Left lung (tissue), 10 donors: Measurements from ENCODE around the gene GFOD2. TPM values are rescaled to one million over a fixed set of nuclear protein-coding genes. Genes with fewer than 3 reads are reported as not detected.

ENCODE experiments used
- ATAC-seq: fragments of 200-7000 bp; cut with Tn5 transposase; one replicate; pipeline ENCODE4 v1.9.1; 2020; ENCODE audit warnings: moderate library complexity
- DNase-seq, 4 donors: peaks; one replicate each; pipeline ENCODE4 v3.0.0-alpha.2; 2013 to 2020
- H3K27ac ChIP-seq, 2 donors: fragments of 200-600 bp; sonication (generic) in 1 of 2; one replicate each; pipeline versions ENCODE4 v1.5.0 to v1.8.0; 2020 to 2021
- H3K27me3 ChIP-seq, 2 donors: fragments of 200-600 bp; sonication (generic) in 1 of 2; one replicate each; pipeline versions ENCODE4 v1.5.0 to v1.8.0; 2020 to 2021
- H3K36me3 ChIP-seq, 2 donors: fragments of 200-600 bp; sonication (generic) in 1 of 2; one replicate each; pipeline versions ENCODE4 v1.5.0 to v1.8.0; 2020 to 2021
- H3K4me1 ChIP-seq, 2 donors: fragments of 200-600 bp; one replicate each; pipeline ENCODE4 v1.8.0; 2021
- H3K4me3 ChIP-seq, 2 donors: fragments of 200-600 bp; sonication (generic) in 1 of 2; one replicate each; pipeline versions ENCODE4 v1.5.0 to v1.8.0; 2020 to 2021; ENCODE audit warnings: mild to moderate bottlenecking in 1 of 2
- H3K9me3 ChIP-seq, 2 donors: fragments of 200-600 bp; sonication (generic) in 1 of 2; one replicate each; pipeline versions ENCODE4 v1.5.0 to v1.8.0; 2020 to 2021
- CTCF ChIP-seq, 2 donors: fragments of 200-600 bp; sonication (generic) in 1 of 2; IDR thresholded peaks; one replicate each; pipeline versions ENCODE4 v1.5.0 to v1.8.0; 2021; ENCODE audit warnings: antibody characterized with exemption in 2 of 2
- intact Hi-C, 2 donors: fragments of 100-400 bp; cut with DNase I; formaldehyde crosslinking; loops; one replicate each; pipeline versions ENCODE4 v1.11.2 to v1.14.2; 2022
- polyA plus RNA-seq, 6 donors: library from polyadenylated mRNA; unstranded; fragments of 120-200 nt; gene quantifications; one replicate each; pipeline ENCODE4 v1.2.1, GENCODE V29; 2013; ENCODE audit not compliant: insufficient read length in 6 of 6
- total RNA-seq, 2 donors: library from RNA; stranded (reverse); fragmentation: NEBNext Ultra II Directional; extraction: Animal tissue kit (Norgen Biotek cat#: 25700); gene quantifications; one replicate each; pipeline ENCODE4 v1.2.1, GENCODE V29; 2021
- donor health status: DM: no; HTN: yes; CAD: no.
- donor health status: DM: no; HTN: no; CAD: no.

The GFOD2 gene
- total and polyA plus RNA-seq, 8 donors: 13.7 to 39.5 (median 32.1) TPM

- H3K27me3 ChIP-seq: no peaks in the 10 kb centered on the region
- DNase-seq (peak in 1 of 4 donors; percentile 53), ATAC-seq (no peak)
- no peaks in the 10 kb centered on the region for H3K4me1 ChIP-seq
- H3K27ac ChIP-seq: no peak overlapping the region
- peaks cover 5 to 56% of the 10 kb centered on the region in 2 donors for H3K36me3 ChIP-seq
- TF ChIP-seq CTCF (IDR thresholded peaks at IDR 0.05): no peak
- no peak overlapping the region for H3K4me3 ChIP-seq
- intact Hi-C loops: no loop called here
- H3K9me3 ChIP-seq: no peaks in the 10 kb centered on the region
Measured at GRCh38 chr16:67734731-67735201, 15.7 kb upstream of the GFOD2 start.

DNA sequence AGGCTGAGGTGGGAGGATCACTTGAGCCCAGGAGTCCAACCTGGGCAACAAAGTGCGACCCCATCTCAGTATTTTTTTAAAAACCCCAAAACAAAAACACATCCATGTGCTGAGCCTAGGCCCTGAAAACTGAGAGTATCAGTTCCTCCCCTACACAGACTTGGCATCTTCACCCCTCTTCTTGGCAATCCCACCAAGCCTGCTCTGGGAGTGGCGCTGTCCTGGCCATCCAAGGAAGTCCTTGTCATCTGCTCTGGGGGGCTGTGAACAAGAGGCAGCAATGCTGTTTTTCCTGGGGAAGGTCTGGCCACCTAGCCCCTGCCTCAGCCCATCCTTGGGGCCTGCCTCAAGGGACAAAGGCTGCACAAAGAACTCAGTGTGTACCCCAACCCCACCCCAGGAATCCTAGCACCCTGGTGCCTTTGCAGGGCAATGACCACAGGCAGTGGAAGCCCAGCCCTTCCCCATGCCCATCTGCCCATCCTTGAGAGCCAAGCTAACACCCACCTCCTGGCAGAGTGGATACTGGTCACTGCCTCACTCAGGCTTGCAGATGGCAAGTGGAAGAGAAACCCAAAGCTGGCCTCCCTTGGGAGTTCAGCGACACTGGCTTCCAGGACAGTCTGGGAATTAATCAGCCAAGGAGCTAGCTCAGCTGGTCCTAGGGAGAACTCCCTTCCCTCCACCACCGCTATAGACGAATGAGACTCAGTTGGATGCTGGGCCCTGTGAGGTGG, 14.8 kb upstream of the GFOD2 start:
- H3K9me3 ChIP-seq: no peaks in the 10 kb centered on the region
- DNase-seq (peak in 1 of 4 donors; percentile 17), ATAC-seq (no peak)
- TF ChIP-seq CTCF (IDR thresholded peaks at IDR 0.05): no peak
- intact Hi-C loops: no loop called here
- H3K4me1 ChIP-seq: no peaks in the 10 kb centered on the region
- no peak overlapping the region for H3K27ac ChIP-seq
- H3K36me3 ChIP-seq: peaks cover 5 to 61% of the 10 kb centered on the region in 2 donors
- no peaks in the 10 kb centered on the region for H3K27me3 ChIP-seq
- H3K4me3 ChIP-seq: no peak overlapping the region

GRCh38 chr16:67731753-67732095, 12.6 kb upstream of the GFOD2 start:
- H3K36me3 ChIP-seq: peaks cover 5 to 78% of the 10 kb centered on the region in 2 donors
- intact Hi-C loops: no loop called here
- no peak for ATAC-seq

DNA sequence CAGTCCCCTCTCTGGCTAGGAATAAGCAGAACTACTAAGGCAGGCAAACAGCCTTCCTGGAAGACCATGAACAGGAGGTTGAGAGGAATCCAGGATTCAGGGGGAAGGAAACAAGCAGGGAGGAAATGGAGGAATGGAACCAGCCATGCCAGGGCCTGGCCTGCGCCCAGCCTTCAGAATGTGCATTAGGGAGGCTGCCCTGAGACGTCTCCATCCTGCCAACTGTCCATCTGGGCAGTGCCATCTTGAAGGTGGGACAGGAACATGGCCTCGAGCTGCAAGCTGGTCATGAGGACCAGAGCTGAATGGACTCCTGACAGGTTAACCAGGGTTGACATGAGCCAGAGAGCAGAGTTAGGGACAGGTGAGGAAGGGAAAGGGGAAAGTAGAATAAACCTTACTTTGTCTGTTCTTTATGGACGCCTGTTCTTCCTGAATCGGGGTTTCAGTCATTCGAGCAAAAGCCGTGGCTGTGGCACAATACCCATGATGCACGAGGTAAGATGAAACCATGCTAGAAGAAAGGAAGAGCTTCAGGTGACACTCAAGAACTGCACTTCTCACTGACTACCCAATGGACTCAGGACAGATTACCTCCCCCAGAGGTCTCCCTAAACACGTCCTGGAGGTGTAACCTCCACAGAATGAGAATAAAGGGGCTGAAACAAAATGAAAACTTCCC, 12.1 kb upstream of the GFOD2 start:
- H3K4me3 ChIP-seq: no peak overlapping the region
- H3K9me3 ChIP-seq: no peaks in the 10 kb centered on the region
- H3K4me1 ChIP-seq: no peaks in the 10 kb centered on the region
- ATAC-seq: no peak
- intact Hi-C loops: no loop called here
- no peaks in the 10 kb centered on the region for H3K27me3 ChIP-seq
- H3K27ac ChIP-seq: no peak overlapping the region
- no peak for TF ChIP-seq CTCF (IDR thresholded peaks at IDR 0.05)
- H3K36me3 ChIP-seq: peaks cover 5 to 83% of the 10 kb centered on the region in 2 donors
- peak in 1 of 4 donors; percentile 35 for DNase-seq

More at GRCh38 chr16:67731753-67732095, 12.6 kb upstream of the GFOD2 start:
- DNase-seq: no peak
- no peak for TF ChIP-seq CTCF (IDR thresholded peaks at IDR 0.05)
- no peaks in the 10 kb centered on the region for H3K9me3 ChIP-seq
- no peaks in the 10 kb centered on the region for H3K27me3 ChIP-seq
- H3K27ac ChIP-seq: no peak overlapping the region
- H3K4me1 ChIP-seq: no peaks in the 10 kb centered on the region
- no peak overlapping the region for H3K4me3 ChIP-seq

- ATAC-seq: no peak
- Histone ChIP-seq H3K27ac (no peak overlapping the region), H3K4me3 (no peak overlapping the region), H3K9me3 (no peaks in the 10 kb centered on the region), H3K36me3 (peaks cover 5 to 88% of the 10 kb centered on the region in 2 donors), H3K27me3 (no peaks in the 10 kb centered on the region), H3K4me1 (no peaks in the 10 kb centered on the region)
- no peak for TF ChIP-seq CTCF (IDR thresholded peaks at IDR 0.05)
- intact Hi-C loops: no loop called here
- DNase-seq: peak in 1 of 4 donors; percentile 39
Measured at GRCh38 chr16:67730326-67730725, 11.2 kb upstream of the GFOD2 start.
